ENCODE data around the gene BARX2.
"Not testable (repeated sequence)": the region's sequence is repeated elsewhere in the genome, so short reads cannot be mapped to it uniquely, and the experiment has no call there.

The BARX2 gene

GRCh38 chr11:129375751-129376657 is at the start of gene BARX2:
Gene BARX2 (plus strand): TSS chr11:129375848. CDS start chr11:129376036, 188 bp downstream.
- DNase-seq, result peak; percentile 32

DNA sequence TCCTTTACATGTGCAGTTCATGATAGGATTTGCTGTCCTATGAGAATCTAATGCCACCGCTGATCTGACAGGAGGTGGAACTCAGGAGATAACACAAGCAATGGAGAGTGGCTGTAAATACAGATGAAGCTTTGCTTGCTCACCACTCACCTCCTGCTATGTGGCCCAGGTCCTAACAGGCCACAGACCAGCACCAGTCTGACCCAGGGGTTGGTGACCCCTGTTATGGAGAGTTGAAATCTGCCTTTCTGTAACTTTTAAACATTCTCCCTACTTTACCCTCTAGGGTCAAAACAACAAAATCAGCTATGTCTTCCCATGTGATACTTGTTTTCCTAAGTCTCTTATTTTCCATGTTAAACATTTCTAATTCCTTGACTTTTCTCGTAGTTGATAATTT is 48.7 kb upstream of the BARX2 start:
- no peak for DNase-seq

GRCh38 chr11:129327708-129328107 is 47.9 kb upstream of the BARX2 start:
- DNase-seq, result not testable (repeated sequence)

DNA sequence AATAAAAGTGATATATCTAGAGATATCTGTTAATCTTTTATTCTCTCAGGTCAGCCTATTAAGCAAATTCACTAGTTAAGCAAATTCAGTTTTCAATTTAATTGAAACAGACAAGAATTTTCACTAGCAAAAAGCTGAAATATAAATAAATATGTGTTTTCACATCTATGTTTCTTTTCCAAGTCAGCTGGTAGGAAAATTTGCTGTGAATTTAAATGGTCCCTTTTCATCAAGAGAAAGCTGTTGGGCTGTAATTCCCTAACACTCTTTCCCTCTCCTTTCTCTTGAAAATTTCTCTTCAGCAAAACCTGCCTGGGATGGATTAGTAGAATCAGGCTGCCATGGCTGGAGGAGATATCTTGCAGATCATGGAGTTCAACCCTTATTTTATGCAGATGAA is 46.9 kb upstream of the BARX2 start:
- DNase-seq, result no peak

DNA sequence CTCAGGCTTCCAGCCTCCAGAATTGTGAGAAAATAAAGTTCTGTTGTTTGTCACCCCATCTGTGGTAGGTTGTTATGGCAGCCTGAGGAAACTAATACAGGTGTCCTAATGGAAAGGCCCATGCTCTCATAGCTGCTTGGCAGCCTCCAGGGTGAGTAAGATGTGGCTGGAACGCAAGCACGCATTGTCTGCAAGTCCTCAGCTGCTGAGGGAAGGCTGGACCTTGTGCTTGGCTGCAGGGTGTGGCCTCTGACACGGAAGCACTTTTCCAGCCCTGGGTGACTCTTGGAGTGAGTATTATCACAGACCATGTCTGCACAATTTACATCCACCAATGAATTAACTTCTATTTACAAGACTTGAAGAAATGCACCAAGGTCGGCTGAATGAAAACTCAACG is 44.4 kb upstream of the BARX2 start:
- DNase-seq, result no peak

- DNase-seq, result peak; percentile 85
Observed at GRCh38 chr11:129331871-129332274, 43.8 kb upstream of the BARX2 start.

GRCh38 chr11:129333873-129334272 is 41.8 kb upstream of the BARX2 start:
- no peak for DNase-seq

GRCh38 chr11:129344301-129344940 is 31.2 kb upstream of the BARX2 start:
- not testable (repeated sequence) for DNase-seq

DNA sequence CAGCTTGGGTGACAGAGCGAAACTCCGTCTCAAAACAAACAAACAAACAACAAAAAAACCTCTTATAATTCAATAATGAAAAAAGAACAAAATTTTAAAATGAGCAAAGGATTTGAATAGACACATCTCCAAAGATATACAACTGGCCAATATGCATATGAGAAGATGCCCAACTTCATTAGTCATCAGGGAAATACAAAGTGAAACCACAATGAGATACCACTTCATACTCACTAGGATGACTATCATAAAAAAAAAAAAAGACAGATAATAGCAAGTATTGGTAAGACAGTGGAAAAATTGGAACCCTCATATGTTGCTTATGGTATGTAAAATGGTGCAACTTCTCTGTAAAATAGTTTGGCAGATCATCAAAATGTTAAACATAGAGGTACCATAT is 28.7 kb upstream of the BARX2 start:
- DNase-seq, result no peak

- no peak for DNase-seq
Observed at GRCh38 chr11:129348813-129349212, 26.8 kb upstream of the BARX2 start.

GRCh38 chr11:129352676-129353075 is 23.0 kb upstream of the BARX2 start:
- no peak for DNase-seq

DNA sequence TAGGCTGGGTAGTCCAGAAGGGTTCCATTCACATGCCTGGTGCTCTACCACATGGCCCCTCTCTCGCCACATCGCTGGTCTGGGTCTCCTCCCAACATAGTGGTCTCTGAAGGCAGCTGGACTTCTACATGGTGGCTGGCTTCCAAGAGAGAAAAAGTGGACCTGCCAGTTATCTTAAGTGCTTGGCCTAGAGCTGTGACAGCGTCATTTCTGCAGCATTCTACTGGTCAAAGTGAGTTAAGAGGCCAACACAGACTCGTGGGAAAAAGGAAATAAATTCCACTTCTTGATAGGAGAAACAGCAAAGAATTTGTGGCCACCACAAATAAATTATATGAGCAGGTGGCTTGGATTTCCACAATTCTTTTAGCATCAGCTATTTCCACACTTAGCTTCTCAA is 21.0 kb upstream of the BARX2 start:
- no peak for DNase-seq

GRCh38 chr11:129359748-129360147 is 15.9 kb upstream of the BARX2 start:
- no peak for DNase-seq

DNA sequence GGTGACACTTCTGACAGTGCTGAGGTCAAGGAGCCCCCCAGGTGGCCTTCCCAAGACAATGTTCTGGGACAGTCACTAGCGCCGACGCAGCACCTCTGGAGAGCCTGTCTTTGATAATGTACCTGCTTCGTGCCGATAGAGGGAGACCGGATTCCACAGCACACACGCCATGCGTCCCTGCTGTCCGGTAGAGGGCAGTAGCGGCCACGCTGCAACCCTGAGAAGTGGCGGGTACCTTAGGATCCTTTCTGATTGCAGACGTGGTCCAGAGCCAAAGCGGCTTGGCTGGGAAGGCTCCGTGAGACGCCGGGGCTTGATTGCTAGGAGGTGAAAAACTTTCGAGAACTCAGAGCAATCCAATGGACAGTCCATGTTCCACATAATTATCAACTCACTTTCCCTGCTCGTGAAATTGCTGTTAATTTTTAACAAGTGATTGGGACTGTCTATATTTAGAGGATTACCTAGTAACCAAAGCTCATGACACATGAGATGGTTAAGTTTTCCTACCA is 11.4 kb upstream of the BARX2 start:
- DNase-seq, result peak; percentile 82

DNA sequence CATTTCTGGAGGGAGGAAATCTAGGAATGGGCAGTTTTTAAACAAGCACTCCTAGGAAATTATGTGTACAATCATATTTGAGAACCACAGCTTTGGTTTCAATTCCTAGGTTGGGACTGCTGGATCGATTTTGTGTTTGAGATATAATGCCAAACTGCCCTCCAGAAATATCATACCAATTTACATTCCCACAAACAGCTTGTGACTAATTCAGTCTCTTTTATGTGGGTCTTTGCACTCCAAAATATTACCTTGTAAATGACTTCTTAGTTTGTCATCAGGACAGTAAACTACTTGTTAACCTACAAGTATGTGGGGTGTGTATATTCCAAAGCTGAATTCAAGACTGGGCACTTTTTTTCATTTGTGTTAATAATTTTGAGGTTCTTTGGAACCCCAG is 9.8 kb upstream of the BARX2 start:
- no peak for DNase-seq

DNA sequence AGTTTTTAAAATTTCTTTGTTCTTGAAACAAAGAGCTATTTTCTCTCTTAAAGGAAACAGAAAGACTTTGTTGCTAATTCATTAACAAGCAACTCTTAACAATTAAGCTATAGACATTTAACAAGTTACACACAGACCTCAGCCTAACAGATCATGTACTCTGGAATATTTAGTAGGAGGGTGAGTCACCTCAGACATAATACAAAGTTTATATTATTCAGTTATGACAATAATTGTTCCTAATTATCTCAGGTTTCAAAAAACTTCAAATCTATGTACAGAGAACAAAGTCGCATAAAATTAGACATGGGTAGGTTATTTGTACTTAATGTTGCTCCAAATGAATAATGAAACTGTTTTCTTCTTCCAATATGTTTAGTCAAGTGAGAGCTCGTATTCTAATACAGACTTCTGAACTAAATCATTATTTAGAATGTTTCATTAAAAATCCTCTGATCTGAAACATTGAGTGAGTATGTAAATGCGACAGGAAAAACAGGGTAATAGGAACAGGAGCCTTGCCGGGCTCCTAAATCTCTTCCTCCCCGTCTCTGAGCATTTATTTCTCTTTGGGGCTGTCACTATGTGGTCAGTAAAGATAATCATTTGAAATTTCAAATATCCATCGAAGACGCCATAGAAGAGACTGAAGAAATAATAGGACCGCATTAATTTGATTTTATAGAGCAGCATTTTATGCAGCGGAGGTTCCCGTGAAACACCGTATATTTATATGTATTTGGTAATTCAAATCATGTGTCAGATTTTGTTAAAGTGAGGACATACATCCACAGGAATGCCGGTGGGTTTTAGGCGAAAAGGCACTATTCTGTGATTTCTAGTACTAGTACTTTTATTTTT is 8.7 kb upstream of the BARX2 start:
- DNase-seq, result no peak

DNA sequence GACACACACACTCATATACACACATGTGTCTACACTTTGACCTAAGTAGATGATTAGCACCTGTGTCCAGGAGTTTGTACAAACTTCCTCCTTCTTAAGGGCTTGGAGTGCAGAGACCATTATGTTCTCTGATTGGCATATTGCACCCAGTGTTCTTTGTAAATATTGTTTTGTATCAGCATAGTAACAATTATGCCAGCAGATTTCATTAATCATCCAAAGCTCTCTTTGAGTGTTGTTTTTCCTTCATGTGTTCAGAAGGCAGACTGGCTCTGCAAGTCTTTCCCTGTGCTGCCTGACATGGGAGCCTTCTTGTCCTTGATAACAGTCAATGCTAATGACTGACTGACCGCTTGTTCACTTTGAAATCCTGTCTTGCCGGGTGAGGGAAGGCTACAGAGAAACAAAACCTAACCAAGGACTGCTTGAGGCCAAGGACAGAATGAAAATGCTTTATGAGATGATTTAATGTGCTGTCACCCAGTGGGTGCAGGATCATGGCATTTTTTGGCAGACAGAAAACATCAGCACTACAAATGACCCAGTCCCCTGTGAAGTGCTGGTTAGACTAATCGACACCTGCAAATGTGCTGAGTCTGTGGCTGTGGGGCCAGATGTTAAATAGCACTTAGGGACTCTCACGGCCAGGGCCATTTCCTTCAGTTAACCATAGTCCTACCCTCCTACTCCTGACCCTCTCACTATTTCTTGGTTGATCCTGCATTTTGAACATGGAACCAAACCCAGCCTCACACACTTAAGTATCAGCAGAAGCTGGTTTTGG is 6.6 kb upstream of the BARX2 start:
- DNase-seq, result no peak

DNA sequence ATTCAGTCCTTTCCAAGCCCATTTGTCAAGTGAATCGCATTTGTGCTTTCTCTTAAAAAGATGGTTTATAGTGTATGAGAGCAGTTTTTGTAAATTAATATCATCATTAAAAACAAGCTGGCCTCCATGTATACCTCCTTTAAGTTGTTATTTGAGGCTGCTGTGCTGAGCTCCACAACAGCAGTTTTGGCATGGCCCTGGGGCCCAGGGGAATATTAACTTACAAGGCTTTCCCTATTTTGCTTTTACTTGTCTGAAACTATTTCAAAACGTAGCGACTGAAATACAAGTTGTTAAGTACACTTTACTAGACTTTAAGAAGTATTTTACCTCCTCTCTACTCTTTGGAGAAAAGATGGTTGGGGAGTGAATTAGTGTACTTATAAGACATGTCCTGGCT is 4.9 kb upstream of the BARX2 start:
- no peak for DNase-seq

- DNase-seq, result no peak
Observed at GRCh38 chr11:129372609-129373488, 2.8 kb upstream of the BARX2 start.

DNA sequence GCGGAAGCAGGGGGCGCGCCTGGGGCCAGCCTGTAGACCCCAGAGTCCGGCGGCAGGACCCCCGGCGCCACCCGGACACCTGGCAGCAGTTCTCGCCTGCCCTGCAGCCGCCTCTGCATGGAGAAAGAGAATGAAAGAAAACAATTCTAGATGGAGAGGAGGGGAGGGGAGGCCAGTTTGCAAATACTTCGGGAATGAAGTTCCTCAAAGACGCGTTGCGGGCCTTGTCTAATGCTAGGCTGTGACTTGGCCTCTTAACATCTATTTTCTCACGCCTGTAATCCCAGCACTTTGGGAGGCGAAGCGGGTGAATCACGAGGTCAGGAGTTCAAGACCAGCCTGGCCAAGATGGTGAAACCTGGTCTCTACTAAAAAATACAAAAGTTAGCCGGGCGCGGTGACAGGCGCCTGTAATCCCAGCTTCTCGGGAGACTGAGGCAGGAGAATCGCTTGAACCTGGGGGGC is 2.1 kb upstream of the BARX2 start:
- no peak for DNase-seq

Data from midbrain (tissue), 1 donor.